ENCODE results near the gene MAP4.
"Not testable (repeated sequence)": the region's sequence is repeated elsewhere in the genome, so short reads cannot be mapped to it uniquely, and the experiment has no call there.

MAP4 gene, protein sequence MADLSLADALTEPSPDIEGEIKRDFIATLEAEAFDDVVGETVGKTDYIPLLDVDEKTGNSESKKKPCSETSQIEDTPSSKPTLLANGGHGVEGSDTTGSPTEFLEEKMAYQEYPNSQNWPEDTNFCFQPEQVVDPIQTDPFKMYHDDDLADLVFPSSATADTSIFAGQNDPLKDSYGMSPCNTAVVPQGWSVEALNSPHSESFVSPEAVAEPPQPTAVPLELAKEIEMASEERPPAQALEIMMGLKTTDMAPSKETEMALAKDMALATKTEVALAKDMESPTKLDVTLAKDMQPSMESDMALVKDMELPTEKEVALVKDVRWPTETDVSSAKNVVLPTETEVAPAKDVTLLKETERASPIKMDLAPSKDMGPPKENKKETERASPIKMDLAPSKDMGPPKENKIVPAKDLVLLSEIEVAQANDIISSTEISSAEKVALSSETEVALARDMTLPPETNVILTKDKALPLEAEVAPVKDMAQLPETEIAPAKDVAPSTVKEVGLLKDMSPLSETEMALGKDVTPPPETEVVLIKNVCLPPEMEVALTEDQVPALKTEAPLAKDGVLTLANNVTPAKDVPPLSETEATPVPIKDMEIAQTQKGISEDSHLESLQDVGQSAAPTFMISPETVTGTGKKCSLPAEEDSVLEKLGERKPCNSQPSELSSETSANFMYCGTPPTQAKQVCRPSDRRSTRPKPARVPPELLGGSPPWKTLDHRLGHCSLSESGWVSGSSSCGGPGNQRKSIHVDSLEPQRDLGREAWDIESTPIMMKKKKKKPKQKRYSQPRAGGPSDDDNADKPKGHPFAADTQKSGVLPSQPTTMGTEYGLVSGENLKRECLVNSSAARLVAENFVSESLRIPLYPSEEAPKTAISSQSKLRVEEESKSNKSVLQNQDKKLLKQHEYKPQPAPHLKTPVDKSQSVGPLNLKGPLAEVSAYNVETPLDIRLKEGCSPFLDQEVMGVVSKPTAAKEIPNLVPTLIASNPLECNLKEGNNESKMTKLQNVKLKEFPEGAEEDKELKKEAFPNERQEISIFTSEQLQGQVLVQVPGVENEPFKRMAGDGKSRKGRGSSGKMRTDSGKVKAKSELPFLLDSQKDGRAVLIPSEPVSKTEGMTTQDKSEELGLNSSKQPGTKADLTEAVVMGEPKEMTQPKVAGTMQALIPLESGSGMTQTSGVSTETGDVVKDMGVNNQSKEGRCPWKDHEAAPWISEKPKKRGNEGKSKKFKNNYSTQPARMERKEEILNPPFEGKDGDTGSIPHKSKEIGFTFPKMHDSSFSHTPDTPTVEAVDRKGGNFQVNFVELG (N-terminal part only)

GRCh38 chr3:48016301-48016973, at the start of gene MAP4:
Gene MAP4 (minus strand): TSS chr3:48016416. CDS start chr3:47998860, 17,556 bp downstream.
- DNase-seq: no peak
- intact Hi-C loops (cut with DNase I): no loop called here

GRCh38 chr3:48065035-48065434, 48.8 kb upstream of the MAP4 start:
- DNase-seq: no peak
- intact Hi-C loops (cut with DNase I): no loop called here

GRCh38 chr3:48064292-48064829, 48.1 kb upstream of the MAP4 start:
- DNase-seq: no peak
- intact Hi-C loops (cut with DNase I): no loop called here

DNA sequence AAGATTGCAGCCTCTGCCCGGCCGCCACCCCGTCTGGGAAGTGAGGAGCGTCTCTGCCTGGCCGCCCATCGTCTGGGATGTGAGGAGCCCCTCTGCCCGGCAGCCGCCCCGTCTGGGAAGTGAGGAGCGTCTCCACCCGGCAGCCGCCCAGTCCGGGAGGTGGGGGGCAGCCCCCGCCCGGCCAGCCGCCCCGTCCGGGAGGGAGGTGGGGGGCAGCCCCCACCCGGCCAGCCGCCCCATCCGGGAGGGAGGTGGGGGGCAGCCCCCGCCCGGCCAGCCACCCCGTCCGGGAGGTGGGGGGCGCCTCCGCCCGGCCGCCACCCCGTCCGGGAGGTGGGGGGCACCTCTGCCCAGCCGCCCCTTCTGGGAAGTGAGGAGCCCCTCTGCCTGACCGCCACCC, 45.4 kb upstream of the MAP4 start:
- DNase-seq; intact Hi-C loops (cut with DNase I): not testable (repeated sequence)

DNA sequence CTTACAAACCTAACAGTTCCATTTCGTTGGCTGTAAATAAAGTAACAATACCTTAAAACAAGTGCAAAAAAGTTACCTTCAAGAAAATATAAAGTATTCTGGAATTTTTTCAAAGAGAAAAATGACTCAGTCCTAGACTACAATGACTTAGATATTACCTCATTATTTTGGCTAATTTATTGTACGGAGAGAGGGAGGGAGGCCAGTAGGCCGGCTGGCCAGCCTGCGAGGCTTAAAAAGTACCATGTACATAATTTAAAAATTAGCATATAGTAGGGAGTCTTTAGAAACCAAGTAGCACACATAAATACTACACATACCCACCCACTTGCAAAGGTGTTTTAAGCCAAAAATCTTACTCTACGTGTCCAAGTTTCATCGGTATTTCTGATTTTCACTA, 41.9 kb upstream of the MAP4 start:
- DNase-seq: no peak
- intact Hi-C loops (cut with DNase I): no loop called here

GRCh38 chr3:48057521-48057920, 41.3 kb upstream of the MAP4 start:
- DNase-seq: no peak

DNA sequence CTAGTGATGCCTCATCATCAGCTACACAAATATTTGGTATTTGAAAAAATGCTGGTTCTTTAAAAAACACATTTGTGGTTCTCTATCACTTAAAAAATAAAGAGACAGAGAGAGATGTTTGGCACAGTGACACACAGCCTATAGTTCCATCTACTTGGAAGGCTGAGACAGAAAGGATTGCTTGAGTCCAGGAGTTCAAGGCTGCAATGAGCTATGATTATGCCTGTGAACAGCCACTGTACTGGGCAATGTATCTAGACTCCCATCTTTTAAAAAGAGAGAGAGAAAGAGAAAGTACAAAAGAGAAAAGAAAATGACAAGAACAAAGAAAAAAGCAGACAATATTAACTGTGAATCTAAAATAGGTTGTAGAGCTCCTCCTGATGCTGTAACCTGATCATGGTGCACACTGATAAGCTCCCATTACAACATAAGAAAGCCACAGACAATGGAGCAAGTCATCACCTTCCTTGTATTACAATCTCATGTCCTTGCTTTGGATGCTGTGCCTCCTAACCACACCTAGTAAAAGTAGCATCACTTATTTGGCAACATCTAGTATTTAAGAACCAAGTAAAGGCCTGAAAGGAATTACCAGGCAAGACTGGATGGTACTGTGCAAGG, 31.7 kb upstream of the MAP4 start:
- no peak for DNase-seq
- intact Hi-C loops (cut with DNase I): loop anchor here (5.0 kb wide), 1 partner anchor 39 kb away; no protein-coding TSS in a partner anchor

More at GRCh38 chr3:48057521-48057920, 41.3 kb upstream of the MAP4 start:
- intact Hi-C loops (cut with DNase I): no loop called here

DNA sequence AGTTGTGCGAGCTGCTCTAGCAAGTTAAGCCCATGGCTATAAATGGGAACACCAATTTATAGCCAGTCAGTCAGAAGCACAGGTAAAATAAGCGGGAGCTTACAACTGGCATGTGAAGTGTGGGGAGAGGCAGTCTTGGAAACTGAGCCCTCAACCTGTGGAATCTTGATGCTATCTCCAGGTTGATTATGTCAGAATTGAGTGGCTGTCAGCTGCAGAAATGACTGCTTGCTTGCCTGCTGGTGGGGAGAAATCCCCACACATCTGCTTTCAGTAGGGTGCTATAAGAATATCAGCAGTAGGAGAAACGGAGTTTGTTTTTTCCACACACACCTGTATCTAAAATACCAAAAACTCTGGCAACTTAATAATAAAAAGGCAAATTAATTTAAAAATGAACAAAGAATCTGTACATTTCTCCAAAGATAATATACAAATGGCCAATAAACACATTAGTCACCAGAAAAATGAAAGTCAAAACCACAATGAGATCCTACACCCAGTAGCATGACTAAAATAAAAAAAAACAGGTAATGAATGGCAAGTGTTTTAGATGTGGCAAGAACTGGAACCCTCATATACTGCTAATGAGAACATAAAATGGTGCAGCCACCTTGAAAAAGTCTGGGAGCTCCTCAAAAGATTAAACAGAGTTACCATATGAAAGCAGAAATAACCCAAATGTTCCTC, 26.0 kb upstream of the MAP4 start:
- intact Hi-C loops (cut with DNase I): no loop called here
- no peak for DNase-seq

- intact Hi-C loops (cut with DNase I): no loop called here
- DNase-seq: no peak
Observed at GRCh38 chr3:48039487-48040190, 23.4 kb upstream of the MAP4 start.

DNA sequence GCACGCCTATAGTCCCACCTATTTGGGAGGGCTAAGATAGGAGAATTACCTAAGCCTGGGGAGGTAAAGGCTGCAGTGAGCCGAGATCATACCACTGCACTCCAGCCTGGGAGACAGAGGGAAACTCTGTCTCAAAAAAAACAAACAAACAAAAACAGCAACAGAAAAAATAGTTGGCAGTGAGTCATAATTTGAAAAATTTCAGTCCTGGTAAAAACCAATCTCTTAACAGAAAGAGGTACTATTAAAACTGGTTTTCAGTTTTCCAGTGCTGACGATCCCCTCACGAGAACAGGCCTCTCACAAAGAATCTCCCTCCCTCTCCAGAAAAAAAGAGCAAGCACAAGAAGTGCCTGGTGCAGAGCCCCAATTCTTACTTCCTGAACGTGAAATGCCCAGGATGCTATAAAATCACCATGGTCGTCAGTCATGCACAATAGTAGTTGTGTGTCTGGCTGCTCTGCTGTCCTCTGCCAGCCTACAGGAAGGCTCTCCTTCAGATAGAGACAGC, 22.8 kb upstream of the MAP4 start:
- intact Hi-C loops (cut with DNase I): no loop called here
- DNase-seq: no peak

GRCh38 chr3:48034000-48034516, 17.8 kb upstream of the MAP4 start:
- intact Hi-C loops (cut with DNase I): no loop called here
- no peak for DNase-seq

DNA sequence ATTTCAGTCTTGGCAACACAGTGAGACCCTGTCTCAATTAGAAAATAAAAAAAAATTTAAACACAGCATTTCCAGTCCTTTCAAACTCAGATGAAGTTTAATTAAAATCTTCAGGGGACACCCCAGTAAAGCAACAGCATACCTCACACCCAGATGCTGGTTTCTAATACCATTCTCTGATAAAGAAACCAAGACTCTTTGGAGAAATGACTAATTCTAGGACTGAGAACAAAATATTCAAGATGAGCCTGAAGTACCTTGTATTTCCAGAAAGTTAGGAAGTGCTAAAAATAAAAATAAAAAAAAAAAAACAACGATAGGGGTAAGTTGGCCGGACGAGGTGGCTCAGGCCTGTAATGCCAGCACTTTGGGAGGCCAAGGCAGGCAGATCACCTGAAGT, 14.0 kb upstream of the MAP4 start:
- no peak for DNase-seq
- intact Hi-C loops (cut with DNase I): no loop called here

DNA sequence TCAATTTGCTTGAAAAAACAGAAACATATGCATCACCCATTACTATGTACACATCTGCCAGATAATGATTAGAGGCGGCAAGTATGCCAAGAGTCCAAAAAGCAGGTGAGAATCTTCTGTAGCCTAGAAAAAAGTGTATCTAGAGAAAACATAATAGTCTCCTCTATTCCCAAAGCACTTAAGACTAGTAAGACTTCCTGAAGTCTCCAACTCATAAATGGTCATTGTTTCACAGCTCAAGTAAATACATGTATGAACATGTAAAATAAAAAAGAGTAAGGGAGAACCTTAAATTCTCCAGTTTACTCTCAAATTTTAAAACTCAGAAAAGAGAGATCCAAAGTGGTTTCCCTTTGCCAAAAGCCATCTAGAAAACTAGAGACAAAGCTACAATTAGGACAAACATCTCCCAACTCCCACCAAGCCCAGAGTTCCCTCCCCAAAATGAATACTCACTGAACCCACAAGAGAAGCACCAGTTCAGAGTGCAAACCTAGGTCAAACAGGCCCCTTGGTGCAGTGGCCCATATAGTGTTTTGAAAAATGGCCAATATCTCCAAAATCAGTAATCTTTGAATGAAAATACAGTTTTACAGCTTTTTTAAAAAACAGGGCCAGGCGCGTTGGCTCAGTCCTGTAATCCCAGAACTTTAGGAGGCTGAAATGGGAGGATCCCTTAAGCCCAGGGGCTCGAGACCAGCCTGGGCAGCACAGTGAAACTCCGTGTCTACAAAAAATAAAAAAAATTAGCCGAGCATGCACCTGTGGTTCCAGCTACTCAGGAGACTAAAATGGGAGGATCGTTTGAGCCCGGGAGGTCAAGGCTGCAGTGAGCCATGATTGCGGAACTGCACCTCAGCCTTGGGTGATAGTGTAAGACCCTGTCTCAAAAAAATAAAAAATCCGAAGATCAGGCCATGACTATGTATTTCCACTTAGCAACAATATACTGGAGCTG, 11.0 kb upstream of the MAP4 start:
- no peak for DNase-seq
- intact Hi-C loops (cut with DNase I): no loop called here

DNA sequence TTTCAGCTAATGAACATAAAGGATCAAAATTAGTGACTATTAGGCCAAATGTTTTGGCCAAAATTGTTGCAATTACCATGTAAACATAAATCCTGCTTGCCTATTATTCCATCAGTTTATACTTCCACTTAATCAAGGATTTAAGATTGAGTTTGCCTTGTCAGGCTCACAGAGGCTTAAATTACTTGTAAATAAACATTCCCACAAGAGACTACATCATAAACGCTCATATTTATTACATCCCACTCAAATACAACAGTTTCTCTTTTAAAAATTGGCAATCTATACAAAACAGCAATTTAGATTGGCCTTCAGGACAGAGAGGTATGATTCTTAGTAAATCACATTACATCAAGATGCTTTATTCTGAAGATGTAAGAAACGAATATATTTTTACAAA, 9.9 kb upstream of the MAP4 start:
- intact Hi-C loops (cut with DNase I): no loop called here
- DNase-seq: no peak

GRCh38 chr3:48024401-48024800, 8.2 kb upstream of the MAP4 start:
- DNase-seq: no peak
- intact Hi-C loops (cut with DNase I): no loop called here

GRCh38 chr3:48023377-48023776, 7.2 kb upstream of the MAP4 start:
- intact Hi-C loops (cut with DNase I): no loop called here
- DNase-seq: no peak

DNA sequence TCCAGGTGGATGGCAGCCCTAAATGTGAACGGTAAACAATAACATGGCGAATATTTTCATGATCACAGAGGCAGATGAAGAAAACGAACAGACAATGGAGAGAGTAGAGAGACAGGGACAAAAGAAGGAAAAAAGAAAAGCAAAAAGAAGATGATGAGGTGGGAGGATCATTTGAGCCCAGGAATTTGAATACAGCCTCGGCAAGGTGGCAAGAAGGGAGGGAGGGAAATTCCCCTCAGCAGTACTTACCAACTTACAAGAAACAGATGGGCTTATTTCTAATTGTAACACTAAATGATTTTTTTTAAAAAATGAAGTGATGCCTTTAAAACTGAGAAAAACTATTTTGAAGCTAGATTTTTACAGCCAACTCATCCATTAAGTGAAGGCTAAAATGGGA, 6.0 kb upstream of the MAP4 start:
- DNase-seq: no peak
- intact Hi-C loops (cut with DNase I): no loop called here

All from posterior cingulate gyrus (tissue), 11 donors.